ENCODE data around the gene CEP192. TPM values are rescaled to one million over a fixed set of nuclear protein-coding genes. Genes with fewer than 3 reads are reported as not detected.

The CEP192 gene
- total RNA-seq, 2 donors from 2014 or later = 20.1 to 27.2 TPM

DNA sequence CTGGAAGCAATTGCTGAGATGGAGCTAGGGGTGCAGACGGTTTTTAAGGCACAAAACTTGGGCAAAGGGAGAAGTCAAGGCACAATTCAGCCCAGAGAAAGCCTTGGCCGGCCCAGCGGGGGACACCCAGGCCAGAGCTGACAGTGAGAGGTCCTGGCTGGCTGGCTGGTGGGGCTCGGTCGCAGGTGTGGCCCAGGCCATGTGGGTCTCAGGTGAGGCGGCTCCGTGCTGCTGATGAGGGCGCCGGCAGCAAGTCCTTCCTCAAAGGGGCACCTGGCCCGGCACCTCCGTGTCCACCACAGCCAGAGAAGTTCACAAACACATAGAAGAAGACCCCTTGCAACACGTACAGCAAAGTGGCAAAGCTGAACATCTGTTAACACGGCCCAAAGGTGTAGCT is 173.2 kb downstream of the CEP192 start:
- H3K4me1 ChIP-seq (ENCODE audit: control insufficient read depth in 1 of 2, low read depth in 2 of 2) = no peaks in the 10 kb centered on the region
- ATAC-seq (ENCODE audit: insufficient number of reproducible peaks, low FRiP score, low read depth) = no peak
- no peak overlapping the region for H3K27ac ChIP-seq
- H3K27me3 ChIP-seq (replicated peaks; ENCODE audit: insufficient read depth) = no peaks in the 10 kb centered on the region
- H3K4me3 ChIP-seq = no peak overlapping the region
- no peaks in the 10 kb centered on the region for H3K9me3 ChIP-seq
- TF ChIP-seq CTCF (IDR thresholded peaks at IDR 0.05) = no peak
- DNase-seq (ENCODE audit: low spot score) = no peak
- no peaks in the 10 kb centered on the region for H3K36me3 ChIP-seq

- Histone ChIP-seq H3K4me1 (ENCODE audit: control insufficient read depth in 1 of 2, low read depth in 2 of 2) (no peaks in the 10 kb centered on the region), H3K36me3 (no peaks in the 10 kb centered on the region), H3K4me3 (no peak overlapping the region), H3K9me3 (no peaks in the 10 kb centered on the region), H3K27ac (no peak overlapping the region), H3K27me3 (replicated peaks; ENCODE audit: insufficient read depth) (no peaks in the 10 kb centered on the region)
- DNase-seq (ENCODE audit: low spot score) (no peak), ATAC-seq (ENCODE audit: insufficient number of reproducible peaks, low FRiP score, low read depth) (no peak)
- TF ChIP-seq CTCF (IDR thresholded peaks at IDR 0.05) = no peak
Measured at GRCh38 chr18:13165636-13166423, 174.7 kb downstream of the CEP192 start.

- ATAC-seq (ENCODE audit: insufficient number of reproducible peaks, low FRiP score, low read depth) = no peak
- peaks cover 3 to 7% of the 10 kb centered on the region in 2 donors for H3K4me1 ChIP-seq (ENCODE audit: control insufficient read depth in 1 of 2, low read depth in 2 of 2)
- H3K36me3 ChIP-seq = no peaks in the 10 kb centered on the region
- no peak for DNase-seq (ENCODE audit: low spot score)
- no peak overlapping the region for H3K27ac ChIP-seq
- no peaks in the 10 kb centered on the region for H3K27me3 ChIP-seq (replicated peaks; ENCODE audit: insufficient read depth)
- no peak overlapping the region for H3K4me3 ChIP-seq
- no peaks in the 10 kb centered on the region for H3K9me3 ChIP-seq
- TF ChIP-seq CTCF (IDR thresholded peaks at IDR 0.05) = no peak
Measured at GRCh38 chr18:13173578-13174145, 182.5 kb downstream of the CEP192 start.

Other genes with a start within 250 kb of the CEP192 start
- 10 to 100 TPM; 29.4 to 62.8 TPM for gene PTPN2, start 107.1 kb upstream of the CEP192 start, total RNA-seq
- gene SEH1L, start 43.4 kb upstream of the CEP192 start, total RNA-seq = 10 to 100 TPM; 26.7 to 61.1 TPM
- gene LDLRAD4, start 227.4 kb downstream of the CEP192 start, total RNA-seq = 100 to 1,000 TPM in 1 of 2 donors, 10 to 100 TPM in 1; 98.4 to 135 TPM